Colonic mucosa (tissue), 4 donors: ENCODE measurements around the gene MAPK8IP1. TPM values are rescaled to one million over a fixed set of nuclear protein-coding genes. Genes with fewer than 3 reads are reported as not detected.
A peak's percentile ranks its signal among the peaks of the same experiment; 100 is the strongest.

Source experiments
- DNase-seq: peaks from one replicate; pipeline ENCODE4 v3.0.0-alpha.2; 2020
- H3K27ac ChIP-seq: fragments of 200-600 bp; one replicate; pipeline ENCODE4 v1.8.0; 2021
- H3K27me3 ChIP-seq: fragments of 200-600 bp; one replicate; pipeline ENCODE4 v1.8.0; 2021
- H3K36me3 ChIP-seq: fragments of 200-600 bp; one replicate; pipeline ENCODE4 v1.8.0; 2021
- H3K4me1 ChIP-seq: fragments of 200-600 bp; one replicate; pipeline ENCODE4 v1.8.0; 2021; ENCODE audit warnings: mild to moderate bottlenecking
- H3K4me3 ChIP-seq: fragments of 200-600 bp; one replicate; pipeline ENCODE4 v1.8.0; 2021
- H3K9ac ChIP-seq, 2 donors: one replicate each; pipeline ENCODE4 v1.7.0; 2013; ENCODE audit warnings: control low read depth in 2 of 2, low read depth in 2 of 2, low read length in 2 of 2
- H3K9me3 ChIP-seq: fragments of 200-600 bp; one replicate; pipeline ENCODE4 v1.8.0; 2021
- intact Hi-C: fragments of 100-400 bp; cut with DNase I; formaldehyde crosslinking; loops from one replicate; pipeline ENCODE4 v1.14.1; 2022
- total RNA-seq, 2 donors: library from RNA; stranded (reverse); fragmentation: NEBNext Ultra II Directional in 1 of 2; extraction: Animal tissue kit (Norgen Biotek cat#: 25700) in 1 of 2; gene quantifications; one replicate each; pipeline ENCODE4 v1.2.1, GENCODE V29; 2021
- TF ChIP-seq, protein P1 (sequence below): fragments of 200-600 bp; IDR thresholded peaks from one replicate; pipeline ENCODE4 v1.8.0; 2022; ENCODE audit warnings: antibody characterized with exemption, mild to moderate bottlenecking
- donor health status: healthy.
- donor health status: DM: no; HTN: no; CAD: no.
- donor health status: DM: no; HTN: no; CAD: no.

The MAPK8IP1 gene
- total RNA-seq, 2 donors from 2014 or later, result 2.4 to 3.6 TPM

DNA sequence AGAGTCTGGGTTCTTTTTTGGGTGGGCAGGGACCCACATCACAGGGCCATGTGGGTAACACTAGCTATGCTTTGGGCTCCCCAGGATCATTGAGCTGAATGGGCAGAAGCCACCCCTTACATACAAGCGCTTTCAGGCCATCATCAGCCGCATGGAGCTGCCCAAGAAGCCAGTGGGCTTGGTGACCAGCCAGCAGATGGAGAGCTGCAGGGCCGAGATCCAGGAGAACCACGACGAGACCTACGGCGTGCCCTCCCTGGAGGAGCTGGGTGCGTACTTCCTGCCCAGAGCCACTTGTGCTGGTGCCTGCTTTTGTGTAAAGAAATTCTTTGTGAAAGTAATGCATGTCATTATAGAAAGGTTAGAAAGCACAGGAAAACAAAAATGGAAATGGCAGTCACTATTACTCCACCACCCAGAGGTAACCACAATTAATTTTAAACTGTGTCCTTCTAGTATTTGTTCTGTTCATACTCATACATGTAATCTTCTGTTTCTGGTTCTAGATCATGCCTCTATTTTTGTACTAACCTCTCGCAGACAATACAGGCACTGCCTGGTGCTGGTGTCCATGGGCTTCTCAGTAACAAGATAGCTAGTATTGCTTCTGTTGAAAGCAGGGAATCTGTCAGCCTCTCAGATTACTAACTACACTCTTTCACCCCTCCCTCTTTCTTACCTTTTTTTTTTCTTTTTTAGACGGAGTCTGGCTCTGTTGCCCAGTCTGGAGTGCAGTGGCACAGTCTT, 24.5 kb upstream of the MAPK8IP1 start:
- no peak overlapping the region for H3K9ac ChIP-seq
- peaks cover 6% of the 10 kb centered on the region for H3K4me1 ChIP-seq
- H3K27ac ChIP-seq, result peak overlapping the region; percentile 49
- TF ChIP-seq, protein P1, sequence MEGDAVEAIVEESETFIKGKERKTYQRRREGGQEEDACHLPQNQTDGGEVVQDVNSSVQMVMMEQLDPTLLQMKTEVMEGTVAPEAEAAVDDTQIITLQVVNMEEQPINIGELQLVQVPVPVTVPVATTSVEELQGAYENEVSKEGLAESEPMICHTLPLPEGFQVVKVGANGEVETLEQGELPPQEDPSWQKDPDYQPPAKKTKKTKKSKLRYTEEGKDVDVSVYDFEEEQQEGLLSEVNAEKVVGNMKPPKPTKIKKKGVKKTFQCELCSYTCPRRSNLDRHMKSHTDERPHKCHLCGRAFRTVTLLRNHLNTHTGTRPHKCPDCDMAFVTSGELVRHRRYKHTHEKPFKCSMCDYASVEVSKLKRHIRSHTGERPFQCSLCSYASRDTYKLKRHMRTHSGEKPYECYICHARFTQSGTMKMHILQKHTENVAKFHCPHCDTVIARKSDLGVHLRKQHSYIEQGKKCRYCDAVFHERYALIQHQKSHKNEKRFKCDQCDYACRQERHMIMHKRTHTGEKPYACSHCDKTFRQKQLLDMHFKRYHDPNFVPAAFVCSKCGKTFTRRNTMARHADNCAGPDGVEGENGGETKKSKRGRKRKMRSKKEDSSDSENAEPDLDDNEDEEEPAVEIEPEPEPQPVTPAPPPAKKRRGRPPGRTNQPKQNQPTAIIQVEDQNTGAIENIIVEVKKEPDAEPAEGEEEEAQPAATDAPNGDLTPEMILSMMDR, result no peak
- intact Hi-C loops, result no loop called here
- H3K4me3 ChIP-seq, result no peak overlapping the region
- peaks cover 12% of the 10 kb centered on the region for H3K36me3 ChIP-seq
- no peaks in the 10 kb centered on the region for H3K9me3 ChIP-seq
- no peaks in the 10 kb centered on the region for H3K27me3 ChIP-seq
- no peak for DNase-seq

DNA sequence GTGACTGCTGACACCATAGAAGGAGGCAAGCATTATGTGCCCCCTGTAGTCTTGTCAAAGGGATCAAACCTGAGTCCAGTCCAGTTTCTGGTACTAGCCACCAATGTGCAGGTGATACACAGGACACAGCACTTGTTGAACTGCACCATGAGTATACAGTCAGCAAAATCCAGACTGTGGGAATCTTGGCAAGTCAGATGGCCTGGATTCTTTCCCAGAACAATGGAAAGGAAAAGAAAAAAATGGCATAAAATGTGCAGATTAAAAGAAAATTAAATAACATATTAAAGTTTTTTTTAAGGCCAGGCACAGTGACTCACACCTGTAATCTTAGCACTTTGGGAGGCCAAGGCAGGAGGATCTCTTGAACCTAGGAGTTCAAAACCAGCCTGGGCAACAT, 21.4 kb upstream of the MAPK8IP1 start:
- Histone ChIP-seq H3K4me3 (no peak overlapping the region), H3K27me3 (no peaks in the 10 kb centered on the region), H3K9ac (no peak overlapping the region), H3K27ac (no peak overlapping the region), H3K4me1 (no peaks in the 10 kb centered on the region), H3K36me3 (peaks cover 20% of the 10 kb centered on the region), H3K9me3 (no peaks in the 10 kb centered on the region)
- no peak for DNase-seq
- TF ChIP-seq, protein P1, result no peak
- intact Hi-C loops, result no loop called here

GRCh38 chr11:45869551-45869950, 15.9 kb upstream of the MAPK8IP1 start:
- no peak overlapping the region for H3K27ac ChIP-seq
- intact Hi-C loops, result no loop called here
- no peaks in the 10 kb centered on the region for H3K9me3 ChIP-seq
- H3K4me1 ChIP-seq, result no peaks in the 10 kb centered on the region
- TF ChIP-seq, protein P1, result no peak
- DNase-seq, result no peak
- no peaks in the 10 kb centered on the region for H3K27me3 ChIP-seq
- H3K36me3 ChIP-seq, result peaks cover 41% of the 10 kb centered on the region
- no peak overlapping the region for H3K9ac ChIP-seq
- no peak overlapping the region for H3K4me3 ChIP-seq

DNA sequence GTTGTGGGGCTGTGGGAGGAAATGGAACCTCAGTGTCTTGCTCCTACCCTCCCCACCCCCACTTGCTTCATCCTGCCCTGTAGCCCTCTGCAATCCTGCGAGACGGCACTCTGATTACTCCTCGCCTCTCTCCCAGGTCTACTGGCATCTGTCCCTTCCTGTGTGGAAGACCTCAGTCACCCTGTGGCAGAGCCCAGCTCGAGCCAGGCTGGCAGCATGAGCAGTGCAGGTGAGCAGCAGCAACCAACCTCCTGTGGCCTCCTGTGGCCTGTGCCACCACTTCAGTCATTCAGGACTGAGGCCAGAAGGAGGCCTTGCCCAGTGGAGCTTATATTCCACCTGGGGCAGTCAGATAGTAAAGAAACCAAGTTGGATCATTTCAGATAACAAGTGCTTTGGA, 14.7 kb upstream of the MAPK8IP1 start:
- no peak overlapping the region for H3K27ac ChIP-seq
- no peak overlapping the region for H3K9ac ChIP-seq
- no peaks in the 10 kb centered on the region for H3K9me3 ChIP-seq
- DNase-seq, result no peak
- peaks cover 41% of the 10 kb centered on the region for H3K36me3 ChIP-seq
- H3K4me1 ChIP-seq, result no peaks in the 10 kb centered on the region
- TF ChIP-seq, protein P1, result no peak
- no peaks in the 10 kb centered on the region for H3K27me3 ChIP-seq
- intact Hi-C loops, result loop anchor here (10.0 kb wide), 1 partner anchor 134 kb away; no protein-coding TSS in a partner anchor
- no peak overlapping the region for H3K4me3 ChIP-seq

DNA sequence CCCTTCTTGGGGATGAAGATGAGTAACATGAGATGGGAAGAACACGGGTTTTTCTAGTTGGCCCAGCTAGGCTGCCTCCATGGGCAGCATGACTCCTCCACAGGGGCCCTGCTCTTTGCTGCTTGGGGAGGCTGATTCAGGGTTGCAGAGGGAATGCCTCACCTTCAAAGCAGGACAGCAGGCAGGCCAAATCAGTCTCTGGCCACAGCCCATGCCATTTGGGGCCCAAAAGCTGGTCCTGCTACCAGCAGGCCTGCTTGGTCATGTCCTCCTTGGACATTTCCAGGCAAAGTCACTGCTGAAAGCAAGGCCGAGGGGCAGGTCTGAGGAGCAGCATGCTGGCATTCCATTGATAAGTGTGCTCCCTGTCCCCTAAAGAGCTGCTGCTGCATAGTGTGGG, 13.8 kb upstream of the MAPK8IP1 start:
- Histone ChIP-seq H3K27me3 (no peaks in the 10 kb centered on the region), H3K4me3 (no peak overlapping the region), H3K9me3 (no peaks in the 10 kb centered on the region), H3K9ac (no peak overlapping the region), H3K36me3 (peaks cover 37% of the 10 kb centered on the region), H3K4me1 (no peaks in the 10 kb centered on the region), H3K27ac (no peak overlapping the region)
- DNase-seq, result no peak
- intact Hi-C loops, result loop anchor here (10.0 kb wide), 1 partner anchor 133 kb away; no protein-coding TSS in a partner anchor
- TF ChIP-seq, protein P1, result no peak
